Measurements from ENCODE around the gene CRTC3.

- TF ChIP-seq CTCF (IDR thresholded peaks at IDR 0.05; ENCODE audit: extremely low read depth in 1 of 2, insufficient read depth in 1 of 2, low read depth in 1 of 2, low read length in 2 of 2) (no peak), POLR2A (IDR thresholded peaks at IDR 0.05; ENCODE audit: low read depth, low read length) (no peak), EZH2 (IDR thresholded peaks at IDR 0.05; ENCODE audit: borderline replicate concordance, low read depth, low read length, severe bottlenecking) (no peak), POLR2AphosphoS5 (IDR thresholded peaks at IDR 0.05; ENCODE audit: insufficient read depth, low read depth, low read length) (no peak), JUN (IDR thresholded peaks at IDR 0.05; ENCODE audit: borderline replicate concordance, insufficient read depth, insufficient read length, low read depth) (no peak), FOS (IDR thresholded peaks at IDR 0.05; ENCODE audit: borderline replicate concordance, insufficient read depth, low read length) (no peak), GATA2 (IDR thresholded peaks at IDR 0.05; ENCODE audit: insufficient read depth, insufficient read length, low read depth, low read length) (no peak), MYC (IDR thresholded peaks at IDR 0.05; ENCODE audit: low read depth, low read length) (no peak)
- TF ChIP-seq, protein P1, sequence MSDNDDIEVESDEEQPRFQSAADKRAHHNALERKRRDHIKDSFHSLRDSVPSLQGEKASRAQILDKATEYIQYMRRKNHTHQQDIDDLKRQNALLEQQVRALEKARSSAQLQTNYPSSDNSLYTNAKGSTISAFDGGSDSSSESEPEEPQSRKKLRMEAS (IDR thresholded peaks at IDR 0.05; ENCODE audit: insufficient read depth, insufficient read length), result no peak
Measured at GRCh38 chr15:90594301-90594738, 64.6 kb downstream of the CRTC3 start.
